DND-41 (cell line): ENCODE measurements around the gene CDH20.

Experiments used
- ATAC-seq: fragments of 200-7000 bp; cut with Tn5 transposase; 3 replicates; pipeline ENCODE4 v1.9.1; 2021; ENCODE audit warnings: low read depth; ENCODE audit not compliant: insufficient read depth
- DNase-seq: peaks from one replicate; pipeline ENCODE4 v3.0.0-alpha.2; 2020
- H2AFZ ChIP-seq: 2 replicates; pipeline ENCODE4 v1.6.0; 2012; ENCODE audit warnings: low read depth, low read length
- H3K27ac ChIP-seq: 2 replicates; pipeline ENCODE4 v1.5.1; 2012; ENCODE audit warnings: low read length, inconsistent platforms
- H3K27me3 ChIP-seq: fragments of 200-600 bp; sonication (generic); 2 replicates; pipeline ENCODE4 v1.6.0; 2012; ENCODE audit warnings: low read length, mild to moderate bottlenecking, inconsistent platforms; ENCODE audit not compliant: insufficient read depth, poor library complexity
- H3K36me3 ChIP-seq: 2 replicates; pipeline ENCODE4 v1.5.1; 2012; ENCODE audit warnings: low read length, inconsistent platforms; ENCODE audit not compliant: insufficient read depth
- H3K4me1 ChIP-seq: 2 replicates; pipeline ENCODE4 v1.5.1; 2012; ENCODE audit warnings: mild to moderate bottlenecking, low read length; ENCODE audit not compliant: insufficient read depth
- H3K4me2 ChIP-seq: 2 replicates; pipeline ENCODE4 v1.6.0; 2012; ENCODE audit warnings: mild to moderate bottlenecking, moderate library complexity, low read length, inconsistent platforms; ENCODE audit not compliant: insufficient read depth
- H3K4me3 ChIP-seq, 2 experiments: fragments of 200-600 bp in 1 of 2; shearing (Covaris generic) in 1 of 2; 2 replicates each; pipeline ENCODE4 v1.5.1; 2012 to 2016; ENCODE audit warnings: inconsistent platforms in 2 of 2, low read length in 2 of 2, mild to moderate bottlenecking in 2 of 2, low read depth in 1 of 2, moderate library complexity in 1 of 2
- H3K79me2 ChIP-seq: 2 replicates; pipeline ENCODE4 v1.6.0; 2012; ENCODE audit warnings: low read length, inconsistent platforms; ENCODE audit not compliant: insufficient read depth
- H3K9ac ChIP-seq: 2 replicates; pipeline ENCODE4 v1.6.0; 2012; ENCODE audit warnings: low read depth, mild to moderate bottlenecking, inconsistent platforms, low read length, moderate library complexity
- H3K9me3 ChIP-seq: 2 replicates; pipeline ENCODE4 v1.5.1; 2012; ENCODE audit warnings: low read length, moderate library complexity, mild to moderate bottlenecking, inconsistent platforms; ENCODE audit not compliant: insufficient read depth, severe bottlenecking
- H4K20me1 ChIP-seq: 2 replicates; pipeline ENCODE4 v1.6.0; 2012; ENCODE audit warnings: low read length; ENCODE audit not compliant: insufficient read depth
- EZH2 ChIP-seq: IDR thresholded peaks from 3 replicates; pipeline ENCODE4 v1.6.1; 2012; ENCODE audit warnings: borderline replicate concordance, low read depth, mild to moderate bottlenecking, moderate library complexity, low read length, inconsistent platforms; ENCODE audit not compliant: severe bottlenecking
- TF ChIP-seq, protein P1 (sequence below): IDR thresholded peaks from 2 replicates; pipeline ENCODE4 v1.5.1; 2012; ENCODE audit warnings: borderline replicate concordance, low read length, moderate library complexity, mild to moderate bottlenecking; ENCODE audit not compliant: poor library complexity, severe bottlenecking; ENCODE audit errors: extremely low read depth

The CDH20 gene

DNA sequence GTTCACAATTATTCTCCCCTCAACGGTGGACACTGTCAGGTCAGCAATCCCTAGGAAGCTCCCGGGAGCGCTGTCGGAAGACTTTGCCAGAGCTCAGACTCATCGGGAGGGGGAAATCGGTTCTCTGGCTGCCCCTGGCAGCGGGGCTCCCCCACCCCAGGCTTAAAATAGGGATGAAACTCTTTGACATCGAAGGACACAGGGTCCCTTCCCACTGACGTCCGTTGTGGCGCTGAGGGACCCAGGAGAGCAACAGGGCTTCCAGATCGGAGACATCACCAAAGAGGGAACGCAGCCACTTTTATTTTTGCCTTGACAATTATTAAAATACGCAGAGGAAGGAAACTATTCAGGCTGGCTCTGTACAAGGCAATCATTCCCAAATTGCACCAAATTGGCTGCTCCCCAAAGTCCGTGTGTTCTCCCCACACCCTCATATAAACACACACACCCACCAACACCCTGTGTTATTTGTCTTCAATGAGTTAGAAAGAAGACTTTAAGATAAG lies 249.0 kb downstream of the CDH20 start:
- no peak overlapping the region for H3K9ac ChIP-seq
- H3K9me3 ChIP-seq: no peaks in the 10 kb centered on the region
- H3K27me3 ChIP-seq: no peaks in the 10 kb centered on the region
- peaks cover 12% of the 10 kb centered on the region; the same call in 1 of the 2 replicates for H3K4me1 ChIP-seq
- no peak overlapping the region for H2AFZ ChIP-seq
- no peak overlapping the region for H3K27ac ChIP-seq
- H3K4me3 ChIP-seq: no peak overlapping the region
- no peaks in the 10 kb centered on the region for H3K36me3 ChIP-seq
- 0 out of 2 replicates have a peak overlapping the region, but pooled peaks have one; percentile 14 for H3K4me2 ChIP-seq
- no peaks in the 10 kb centered on the region for H4K20me1 ChIP-seq
- no peak for TF ChIP-seq EZH2
- TF ChIP-seq, protein P1, sequence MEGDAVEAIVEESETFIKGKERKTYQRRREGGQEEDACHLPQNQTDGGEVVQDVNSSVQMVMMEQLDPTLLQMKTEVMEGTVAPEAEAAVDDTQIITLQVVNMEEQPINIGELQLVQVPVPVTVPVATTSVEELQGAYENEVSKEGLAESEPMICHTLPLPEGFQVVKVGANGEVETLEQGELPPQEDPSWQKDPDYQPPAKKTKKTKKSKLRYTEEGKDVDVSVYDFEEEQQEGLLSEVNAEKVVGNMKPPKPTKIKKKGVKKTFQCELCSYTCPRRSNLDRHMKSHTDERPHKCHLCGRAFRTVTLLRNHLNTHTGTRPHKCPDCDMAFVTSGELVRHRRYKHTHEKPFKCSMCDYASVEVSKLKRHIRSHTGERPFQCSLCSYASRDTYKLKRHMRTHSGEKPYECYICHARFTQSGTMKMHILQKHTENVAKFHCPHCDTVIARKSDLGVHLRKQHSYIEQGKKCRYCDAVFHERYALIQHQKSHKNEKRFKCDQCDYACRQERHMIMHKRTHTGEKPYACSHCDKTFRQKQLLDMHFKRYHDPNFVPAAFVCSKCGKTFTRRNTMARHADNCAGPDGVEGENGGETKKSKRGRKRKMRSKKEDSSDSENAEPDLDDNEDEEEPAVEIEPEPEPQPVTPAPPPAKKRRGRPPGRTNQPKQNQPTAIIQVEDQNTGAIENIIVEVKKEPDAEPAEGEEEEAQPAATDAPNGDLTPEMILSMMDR: no peak
- DNase-seq (no peak), ATAC-seq (no peak)
- H3K79me2 ChIP-seq: no peaks in the 10 kb centered on the region

DNA sequence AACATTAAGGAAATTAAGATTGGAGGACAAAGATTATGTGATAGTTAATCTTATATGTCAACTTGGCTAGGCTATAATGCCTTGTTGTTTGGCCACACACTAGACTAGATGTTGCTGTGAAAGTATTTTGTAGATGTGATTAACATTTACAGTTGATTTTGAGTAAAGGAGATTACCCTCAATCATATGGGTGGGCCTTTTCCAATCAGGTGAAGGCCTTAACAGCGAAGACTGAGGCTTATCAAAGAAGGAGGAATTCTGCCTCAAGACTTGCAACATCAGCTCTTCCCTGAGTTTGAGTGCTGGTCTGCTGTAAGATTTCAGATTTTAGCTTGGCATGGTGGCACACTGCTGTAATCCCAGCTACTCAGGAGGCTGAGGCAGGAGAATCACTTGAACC lies 250.3 kb downstream of the CDH20 start:
- Histone ChIP-seq H3K4me2 (no peak overlapping the region), H3K4me1 (peaks cover 12% of the 10 kb centered on the region; the same call in 1 of the 2 replicates), H4K20me1 (no peaks in the 10 kb centered on the region), H3K36me3 (no peaks in the 10 kb centered on the region), H3K4me3 (no peak overlapping the region), H3K9ac (no peak overlapping the region), H3K27me3 (peaks cover 2% of the 10 kb centered on the region), H3K9me3 (no peaks in the 10 kb centered on the region), H2AFZ (no peak overlapping the region), H3K27ac (no peak overlapping the region), H3K79me2 (no peaks in the 10 kb centered on the region)
- ATAC-seq: no peak
- DNase-seq: no peak
- no peak for TF ChIP-seq EZH2

DNA sequence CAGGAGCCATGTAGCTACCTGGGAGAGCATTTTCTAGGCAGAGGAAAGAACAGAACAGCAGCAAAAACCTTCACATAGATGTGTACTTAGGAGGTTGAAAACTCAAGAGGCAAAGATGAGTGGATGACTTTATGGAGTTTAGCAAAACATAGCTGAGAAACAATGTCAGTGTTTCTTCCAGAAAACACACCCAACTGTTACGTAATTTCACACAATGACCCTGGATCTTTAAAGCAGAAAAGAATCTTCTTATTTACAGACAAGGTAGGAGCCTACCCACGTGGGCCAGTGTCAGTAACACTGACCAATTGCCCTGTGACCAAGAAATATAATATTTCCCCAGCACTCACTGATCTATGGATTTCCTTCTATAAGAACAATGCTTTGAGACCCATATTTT lies 254.6 kb downstream of the CDH20 start:
- H3K4me3 ChIP-seq: no peak overlapping the region
- TF ChIP-seq, protein P1: no peak
- no peak for TF ChIP-seq EZH2
- ATAC-seq: no peak
- H2AFZ ChIP-seq: no peak overlapping the region
- no peak overlapping the region for H3K4me2 ChIP-seq
- H4K20me1 ChIP-seq: no peaks in the 10 kb centered on the region
- H3K27ac ChIP-seq: no peak overlapping the region
- no peaks in the 10 kb centered on the region for H3K36me3 ChIP-seq
- no peaks in the 10 kb centered on the region for H3K79me2 ChIP-seq
- H3K9ac ChIP-seq: no peak overlapping the region
- no peak for DNase-seq
- H3K27me3 ChIP-seq: peaks cover 6% of the 10 kb centered on the region
- no peaks in the 10 kb centered on the region for H3K4me1 ChIP-seq
- no peaks in the 10 kb centered on the region for H3K9me3 ChIP-seq

DNA sequence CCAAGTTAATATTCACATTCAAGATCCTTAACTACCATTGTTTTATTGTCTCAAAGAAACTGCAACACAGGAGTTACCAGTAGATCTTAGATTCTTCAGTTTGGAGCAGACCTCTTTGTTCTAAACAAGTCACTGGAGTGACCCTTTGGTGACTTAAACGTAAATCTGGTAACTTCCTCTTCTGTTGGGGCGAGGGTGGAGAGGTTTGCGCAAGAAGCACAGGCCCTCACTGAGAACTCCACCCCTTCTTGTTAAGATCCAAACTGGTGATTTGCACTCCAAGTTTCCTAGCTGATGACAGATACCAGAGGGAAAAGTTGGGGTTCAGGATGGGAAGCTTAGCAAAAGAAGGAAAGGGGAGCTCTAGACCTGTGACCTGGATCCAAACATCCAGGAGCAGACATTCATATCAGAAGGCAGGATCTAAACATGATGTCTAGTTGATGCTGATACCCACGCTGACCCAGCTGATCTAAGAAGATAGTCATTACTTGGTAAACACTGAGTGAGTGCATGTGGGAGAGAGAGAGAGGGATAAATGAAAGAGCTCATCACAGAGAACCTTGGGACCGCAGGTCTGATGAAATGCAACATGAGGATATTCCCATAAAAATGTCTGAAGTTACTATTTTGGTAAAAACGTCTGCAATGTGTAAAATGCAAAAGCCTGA lies 256.0 kb downstream of the CDH20 start:
- H3K4me3 ChIP-seq: no peak overlapping the region
- H3K27me3 ChIP-seq: peaks cover 6% of the 10 kb centered on the region
- H2AFZ ChIP-seq: no peak overlapping the region
- DNase-seq: no peak
- TF ChIP-seq EZH2: no peak
- TF ChIP-seq, protein P1: no peak
- no peaks in the 10 kb centered on the region for H3K4me1 ChIP-seq
- no peak overlapping the region for H3K4me2 ChIP-seq
- H3K79me2 ChIP-seq: no peaks in the 10 kb centered on the region
- H4K20me1 ChIP-seq: no peaks in the 10 kb centered on the region
- H3K9ac ChIP-seq: no peak overlapping the region
- no peaks in the 10 kb centered on the region for H3K36me3 ChIP-seq
- H3K9me3 ChIP-seq: no peaks in the 10 kb centered on the region
- no peak overlapping the region for H3K27ac ChIP-seq
- no peak for ATAC-seq
